GM19238 (cell line): ENCODE measurements around the gene MLLT3.

ENCODE experiments used
- DNase-seq: peaks from one replicate; pipeline ENCODE4 v3.0.0; 2011; ENCODE audit warnings: low spot score; ENCODE audit not compliant: insufficient read length

MLLT3 gene

DNA sequence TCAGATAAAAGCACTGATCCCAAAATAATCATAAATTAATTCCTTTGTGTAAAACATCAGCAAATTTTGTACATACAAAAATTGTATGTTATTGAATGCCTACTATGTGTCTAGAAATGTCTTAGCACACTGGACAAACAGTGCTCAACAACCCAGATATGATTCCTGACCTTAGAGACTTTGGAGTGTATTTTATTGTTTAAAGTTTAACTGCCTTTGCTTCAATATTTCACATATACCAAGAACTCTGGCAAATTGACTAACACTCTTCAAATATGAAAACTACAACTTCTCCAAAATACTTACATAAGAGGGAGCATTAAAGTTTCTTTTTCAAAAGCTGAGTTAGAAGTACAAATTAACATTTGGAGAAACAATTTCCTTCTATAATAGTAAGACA, 231.9 kb downstream of the MLLT3 start:
- no peak for DNase-seq

GRCh38 chr9:20387062-20387461, 235.2 kb downstream of the MLLT3 start:
- no peak for DNase-seq

DNA sequence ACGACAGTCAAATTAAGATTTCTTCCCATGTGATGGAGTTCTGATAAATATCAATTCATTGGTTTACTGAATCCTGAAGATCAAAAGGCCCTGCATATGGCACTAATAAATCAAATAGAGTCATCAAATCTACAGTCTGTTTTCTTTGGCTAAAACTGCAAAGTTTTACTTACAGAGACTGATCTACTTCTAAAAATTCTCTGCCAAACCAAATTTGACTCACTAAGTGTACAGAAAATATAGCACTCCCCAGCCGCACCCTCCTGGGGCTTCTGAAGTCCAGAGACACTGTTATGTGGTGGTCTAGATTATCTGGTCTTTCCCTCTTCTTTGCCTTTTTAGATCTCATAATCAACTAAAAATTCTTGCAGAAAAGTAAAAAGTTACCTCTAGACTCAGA, 237.7 kb downstream of the MLLT3 start:
- DNase-seq, result no peak

GRCh38 chr9:20382460-20383071, 239.7 kb downstream of the MLLT3 start:
- DNase-seq, result no peak

- no peak for DNase-seq
Measured at GRCh38 chr9:20380546-20380945, 241.8 kb downstream of the MLLT3 start.

- no peak for DNase-seq
Measured at GRCh38 chr9:20379804-20380225, 242.5 kb downstream of the MLLT3 start.

- DNase-seq, result no peak
Measured at GRCh38 chr9:20378851-20379250, 243.4 kb downstream of the MLLT3 start.

DNA sequence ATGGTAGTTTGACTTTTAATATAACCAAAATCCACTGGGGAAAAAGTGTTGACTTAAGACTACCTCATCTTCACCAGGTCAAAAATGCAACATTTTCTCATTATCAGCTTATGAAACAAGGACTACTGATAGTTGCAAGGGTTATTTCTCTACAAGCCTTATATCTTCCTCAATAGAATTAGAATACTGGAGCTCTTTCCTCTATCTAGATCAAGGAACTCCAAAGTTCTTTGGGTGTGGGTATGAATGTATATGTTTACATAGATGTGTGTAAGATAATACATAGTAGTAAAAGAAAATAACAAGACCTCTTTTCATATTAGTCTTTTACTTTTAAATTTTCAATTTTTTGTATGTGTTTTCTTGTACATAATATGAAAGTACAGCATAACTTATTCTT, 244.5 kb downstream of the MLLT3 start:
- DNase-seq, result no peak

GRCh38 chr9:20376731-20377375, 245.4 kb downstream of the MLLT3 start:
- no peak for DNase-seq

DNA sequence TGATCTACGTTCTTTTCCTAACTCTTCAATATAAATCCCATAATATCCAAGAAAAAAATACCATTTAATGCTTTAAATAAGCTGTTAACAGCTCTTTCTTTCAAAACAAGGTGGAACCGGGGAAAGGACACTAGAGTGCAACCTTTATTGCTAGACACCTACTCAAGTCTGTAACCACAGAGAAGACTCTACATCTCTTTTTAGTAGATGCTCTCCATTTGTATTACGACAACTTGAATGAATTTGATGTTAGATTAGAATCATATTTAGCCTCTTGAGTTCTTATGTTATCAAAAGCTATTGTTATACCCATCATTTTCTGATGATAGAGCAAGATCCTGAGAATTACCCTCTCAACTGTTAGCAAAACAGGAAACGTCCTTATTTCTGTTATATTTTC, 246.3 kb downstream of the MLLT3 start:
- no peak for DNase-seq

- no peak for DNase-seq
Measured at GRCh38 chr9:20373263-20373662, 249.0 kb downstream of the MLLT3 start.

GRCh38 chr9:20369391-20369790, 252.9 kb downstream of the MLLT3 start:
- DNase-seq, result no peak

DNA sequence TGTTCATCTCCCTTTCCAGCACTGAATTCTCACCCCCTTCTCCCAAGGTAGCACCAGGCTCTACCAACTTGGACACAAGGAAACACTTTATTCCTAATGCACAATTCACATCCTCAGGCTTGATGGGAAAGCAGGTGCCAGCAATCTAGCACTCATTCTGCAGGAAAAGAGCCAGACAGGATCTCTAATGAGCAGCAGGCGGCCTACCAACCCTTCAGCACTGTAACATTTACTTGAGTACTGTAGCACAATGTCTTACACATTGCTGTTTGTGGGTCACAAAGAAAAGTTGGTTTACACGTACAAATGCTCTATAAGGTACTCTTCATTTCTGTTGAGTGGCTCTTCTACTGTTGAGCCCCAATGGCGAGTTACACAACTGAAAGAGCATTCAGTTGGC, 254.4 kb downstream of the MLLT3 start:
- no peak for DNase-seq

GRCh38 chr9:20364959-20365358, 257.3 kb downstream of the MLLT3 start:
- DNase-seq, result no peak

DNA sequence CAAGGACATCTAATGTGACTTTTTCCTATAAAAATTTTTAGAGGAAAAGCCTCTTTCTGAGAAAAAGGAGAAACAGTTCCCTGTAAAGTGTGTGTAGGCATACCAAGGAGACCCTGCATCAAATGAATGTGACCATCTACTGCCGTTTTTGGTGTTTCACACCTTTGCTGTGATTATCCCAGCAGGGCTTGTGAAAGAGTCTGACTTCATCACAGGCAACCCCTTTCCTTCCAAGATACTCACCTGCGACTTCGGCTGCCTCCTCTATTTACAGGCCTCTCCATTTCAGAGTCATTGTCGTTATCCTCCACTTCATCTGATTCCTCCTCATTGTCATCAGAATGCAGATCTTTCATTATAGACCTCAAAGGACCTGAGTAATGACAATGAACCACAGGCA, 259.1 kb downstream of the MLLT3 start:
- no peak for DNase-seq

- DNase-seq, result no peak
Measured at GRCh38 chr9:20361656-20362570, 260.4 kb downstream of the MLLT3 start.

- no peak for DNase-seq
Measured at GRCh38 chr9:20361229-20361628, 261.1 kb downstream of the MLLT3 start.

DNA sequence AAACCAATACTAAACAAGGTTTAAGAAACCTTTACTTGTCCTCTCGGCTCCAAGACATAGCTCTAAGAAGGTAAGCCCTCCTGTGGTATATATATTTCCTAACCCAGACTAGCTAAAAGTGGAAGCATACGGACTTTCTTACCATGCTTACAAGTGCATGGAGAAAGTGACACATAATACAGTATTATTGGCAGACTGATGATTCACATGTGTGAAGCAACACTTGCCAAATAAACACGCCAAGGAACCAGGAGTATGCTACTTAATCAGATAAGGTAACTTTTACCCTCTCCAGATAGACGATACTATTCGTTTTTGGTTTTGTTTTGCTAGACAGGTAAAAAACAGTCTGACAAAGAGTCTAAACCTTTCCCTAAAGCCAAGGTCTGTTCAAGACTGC, 264.1 kb downstream of the MLLT3 start:
- no peak for DNase-seq

DNA sequence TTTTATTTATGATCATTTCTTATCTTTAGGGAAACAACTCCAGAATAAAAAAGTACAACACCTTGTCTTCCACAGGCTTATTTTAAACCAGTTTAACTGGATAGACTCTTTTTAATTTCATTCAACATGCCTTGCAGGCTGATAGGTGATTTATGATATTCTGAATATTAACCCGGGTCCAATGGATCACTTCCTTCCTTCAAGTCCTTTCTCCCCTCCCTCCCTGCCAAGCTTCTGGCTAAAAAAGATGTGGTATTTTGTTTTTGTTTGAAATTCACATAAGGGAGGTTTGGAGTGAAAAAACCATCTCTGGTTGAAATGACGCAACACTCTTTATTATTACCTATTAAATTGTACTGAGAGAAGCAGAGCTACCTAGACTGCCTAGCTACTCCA, 265.3 kb downstream of the MLLT3 start:
- no peak for DNase-seq

GRCh38 chr9:20356403-20357036, 265.8 kb downstream of the MLLT3 start:
- DNase-seq, result peak; percentile 27

DNA sequence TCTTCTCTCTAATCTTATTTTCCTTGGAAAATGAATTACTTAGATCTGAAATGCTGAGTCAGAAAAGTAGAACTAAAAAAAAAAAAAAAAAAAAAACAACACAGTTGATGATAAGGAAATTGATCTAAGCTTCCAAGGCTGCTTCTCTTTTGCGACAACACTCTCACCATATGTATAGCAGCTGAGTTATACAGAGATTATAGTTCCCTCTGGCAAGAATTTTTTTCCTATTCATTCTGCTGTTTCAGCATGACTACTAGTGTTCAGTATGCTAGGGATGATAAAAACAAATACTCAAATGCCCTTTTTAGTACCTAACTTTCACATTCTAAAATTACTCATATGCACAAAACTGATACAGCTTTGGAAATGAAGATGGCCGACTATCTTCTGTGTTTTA, 267.3 kb downstream of the MLLT3 start:
- no peak for DNase-seq
